ENCODE data around the gene SLAMF6.
"Not testable (repeated sequence)": the region's sequence is repeated elsewhere in the genome, so short reads cannot be mapped to it uniquely, and the experiment has no call there.

Gene SLAMF6

GRCh38 chr1:160560806-160561205 is 37.8 kb upstream of the SLAMF6 start:
- H3K4me3 ChIP-seq (ENCODE audit: low read depth, low read length): no peak overlapping the region
- CTCF ChIA-PET: no interaction called here
- no peak for TF ChIP-seq CTCF (IDR thresholded peaks at IDR 0.05; ENCODE audit: insufficient read depth, low read length, missing control alignments)
- POLR2A ChIA-PET: no interaction called here
- DNase-seq (ENCODE audit: low read depth, low spot score): no peak

- ChIA-PET POLR2A (no interaction called here), CTCF (no interaction called here)
- no peak for TF ChIP-seq CTCF (IDR thresholded peaks at IDR 0.05; ENCODE audit: insufficient read depth, low read length, missing control alignments)
- DNase-seq (ENCODE audit: low read depth, low spot score): no peak
- H3K4me3 ChIP-seq (ENCODE audit: low read depth, low read length): no peak overlapping the region
Measured at GRCh38 chr1:160560045-160560705, 37.1 kb upstream of the SLAMF6 start.

- POLR2A ChIA-PET: not testable (repeated sequence)
Measured at GRCh38 chr1:160559437-160559836, 36.4 kb upstream of the SLAMF6 start.

GRCh38 chr1:160558660-160559380 is 35.8 kb upstream of the SLAMF6 start:
- H3K4me3 ChIP-seq (ENCODE audit: low read depth, low read length): no peak overlapping the region
- DNase-seq (ENCODE audit: low read depth, low spot score): no peak
- POLR2A ChIA-PET: no interaction called here
- CTCF ChIA-PET: no interaction called here
- no peak for TF ChIP-seq CTCF (IDR thresholded peaks at IDR 0.05; ENCODE audit: insufficient read depth, low read length, missing control alignments)

More at GRCh38 chr1:160559437-160559836, 36.4 kb upstream of the SLAMF6 start:
- CTCF ChIA-PET; H3K4me3 ChIP-seq (ENCODE audit: low read depth, low read length); DNase-seq (ENCODE audit: low read depth, low spot score): not testable (repeated sequence)

- H3K4me3 ChIP-seq (ENCODE audit: low read depth, low read length): no peak overlapping the region
- no peak for DNase-seq (ENCODE audit: low read depth, low spot score)
- no peak for TF ChIP-seq CTCF (IDR thresholded peaks at IDR 0.05; ENCODE audit: insufficient read depth, low read length, missing control alignments)
- POLR2A ChIA-PET: no interaction called here
- CTCF ChIA-PET: interaction anchor here (1.1 kb wide), 2 partner anchors 10 to 11 kb away, joined by 3 read pairs; no protein-coding TSS in a partner anchor
Measured at GRCh38 chr1:160553778-160554177, 30.7 kb upstream of the SLAMF6 start.

GRCh38 chr1:160552425-160552824 is 29.4 kb upstream of the SLAMF6 start:
- ChIA-PET POLR2A (no interaction called here), CTCF (interaction anchor here (0.7 kb wide), 1 partner anchor 120 kb away, joined by 3 read pairs; no protein-coding TSS in a partner anchor)
- TF ChIP-seq CTCF (IDR thresholded peaks at IDR 0.05; ENCODE audit: insufficient read depth, low read length, missing control alignments): no peak
- DNase-seq (ENCODE audit: low read depth, low spot score): no peak
- no peak overlapping the region for H3K4me3 ChIP-seq (ENCODE audit: low read depth, low read length)
